SK-N-MC (cell line): Measurements from ENCODE around the gene QARS1.

Experiments used
- DNase-seq: peaks from one replicate; pipeline ENCODE4 v3.0.0-alpha.2; 2011; ENCODE audit warnings: low read depth, low spot score
- H3K27ac ChIP-seq: fragments of 200-600 bp; sonication (generic); 2 replicates; pipeline ENCODE4 v1.5.1; 2016; ENCODE audit warnings: mixed run types
- H3K36me3 ChIP-seq: fragments of 200-600 bp; sonication (generic); 2 replicates; pipeline ENCODE4 v1.6.1; 2017; ENCODE audit warnings: antibody characterized with exemption, low read length, mixed read lengths; ENCODE audit not compliant: insufficient read depth
- H3K4me3 ChIP-seq: fragments of 200-600 bp; sonication (generic); 2 replicates; pipeline ENCODE4 v1.5.1; 2016
- H3K9ac ChIP-seq: fragments of 200-600 bp; sonication (generic); 2 replicates; pipeline ENCODE4 v1.8.0; 2017; ENCODE audit warnings: mixed run types, mixed read lengths; ENCODE audit not compliant: insufficient read length
- H3K9me3 ChIP-seq: fragments of 200-600 bp; sonication (generic); 2 replicates; pipeline ENCODE4 v1.6.1; 2017; ENCODE audit warnings: low read depth, mild to moderate bottlenecking, antibody characterized with exemption, low read length, moderate library complexity, mixed read lengths
- EZH2 ChIP-seq: fragments of 200-600 bp; sonication (generic); IDR thresholded peaks from one replicate; pipeline ENCODE4 v1.6.1; 2017; ENCODE audit warnings: antibody characterized with exemption
- FOXP2 ChIP-seq: optimal IDR thresholded peaks from 2 replicates; pipeline ENCODE3; 2011; ENCODE audit warnings: mild to moderate bottlenecking, moderate library complexity; ENCODE audit not compliant: insufficient read depth; ENCODE audit errors: extremely low read length, control extremely low read depth
- POLR2AphosphoS5 ChIP-seq: IDR thresholded peaks from 2 replicates; pipeline ENCODE4 v1.6.1; 2012; ENCODE audit warnings: mild to moderate bottlenecking, low read depth, low read length, borderline replicate concordance

QARS1 gene

DNA sequence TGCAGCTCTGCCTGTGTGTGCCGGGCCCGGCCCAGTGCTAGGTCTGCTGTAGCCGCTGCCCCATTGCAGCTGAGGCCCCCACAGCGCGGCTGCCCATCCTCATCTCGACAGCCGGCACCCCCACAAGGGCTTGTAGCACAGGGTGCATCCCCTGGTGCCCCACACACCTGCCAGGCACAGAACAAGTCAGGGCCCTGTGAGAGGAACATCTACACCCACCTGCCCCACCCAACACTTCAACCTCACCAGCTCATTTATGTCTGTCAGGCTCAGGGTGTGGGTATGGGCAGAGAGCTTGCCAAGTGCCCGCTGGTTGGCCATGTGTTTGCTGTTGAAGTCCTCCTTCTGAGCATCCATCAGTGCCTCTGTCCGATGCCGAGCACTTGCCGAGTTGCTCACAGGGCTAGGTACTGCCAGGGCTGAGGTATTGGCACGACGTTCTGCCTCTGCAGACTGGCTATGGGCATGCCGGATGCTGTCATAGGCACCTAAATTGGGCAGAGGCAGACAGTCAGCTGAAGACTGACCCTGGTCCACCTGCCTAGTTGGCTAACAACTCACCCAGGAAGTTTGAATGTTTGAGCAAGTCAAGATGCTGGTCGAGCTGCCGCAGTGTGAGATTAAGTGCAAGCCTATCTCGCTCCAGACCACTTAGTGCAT lies 18.5 kb upstream of the QARS1 start:
- no peak for DNase-seq
- Histone ChIP-seq H3K36me3 (no peaks in the 10 kb centered on the region; the same call in 1 of the 2 replicates), H3K9me3 (no peaks in the 10 kb centered on the region), H3K4me3 (no peak overlapping the region), H3K9ac (no peak overlapping the region), H3K27ac (no peak overlapping the region)
- TF ChIP-seq EZH2 (no peak), FOXP2 (no peak), POLR2AphosphoS5 (no peak)

DNA sequence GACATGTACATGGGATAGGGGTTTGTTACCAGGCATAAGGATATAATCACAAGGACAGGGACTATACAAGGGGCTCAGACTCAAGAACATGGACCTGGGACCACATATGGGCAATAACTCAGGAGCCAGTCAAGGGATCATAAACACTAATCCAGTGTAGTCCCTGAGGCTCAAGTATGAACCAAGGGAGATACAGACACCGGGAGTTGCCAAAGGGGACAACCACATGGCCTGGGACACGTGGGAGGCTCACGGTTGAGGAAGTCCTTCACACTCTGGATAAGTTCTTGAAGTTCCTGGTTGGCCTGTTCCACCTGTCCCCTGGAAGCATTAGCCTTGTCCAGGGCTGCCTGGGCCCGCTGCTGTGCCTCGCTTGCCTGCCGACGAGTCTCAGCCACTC lies 17.9 kb upstream of the QARS1 start:
- H3K36me3 ChIP-seq: peaks cover 5% of the 10 kb centered on the region; the same call in 1 of the 2 replicates

DNA sequence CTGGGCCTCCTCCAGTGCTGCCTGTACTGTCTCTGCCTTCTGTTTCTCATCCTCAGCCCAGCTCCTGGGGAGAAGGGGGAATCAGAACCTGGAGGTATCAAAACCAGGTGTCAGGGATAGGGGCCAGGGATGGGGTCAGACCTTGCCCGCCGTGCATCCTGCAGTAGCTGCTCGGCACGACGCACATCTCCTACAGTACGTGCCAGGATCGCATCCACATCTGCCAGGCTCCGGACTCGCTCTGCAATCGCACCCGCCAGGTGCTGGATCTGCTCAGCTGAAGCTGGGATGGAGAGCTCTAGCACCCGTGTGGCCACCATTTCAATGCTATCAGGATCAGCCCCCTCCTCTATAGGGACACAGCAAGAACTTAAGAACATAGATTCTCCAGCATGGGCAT lies 17.5 kb upstream of the QARS1 start:
- DNase-seq: no peak
- Histone ChIP-seq H3K36me3 (peaks cover 9% of the 10 kb centered on the region; the same call in 1 of the 2 replicates), H3K9ac (no peak overlapping the region), H3K27ac (no peak overlapping the region), H3K4me3 (no peak overlapping the region), H3K9me3 (no peaks in the 10 kb centered on the region)
- TF ChIP-seq EZH2 (no peak), POLR2AphosphoS5 (no peak), FOXP2 (no peak)

More for the DNA sequence above, 17.9 kb upstream of the QARS1 start:
- Histone ChIP-seq H3K9me3 (no peaks in the 10 kb centered on the region), H3K4me3 (no peak overlapping the region), H3K27ac (no peak overlapping the region), H3K9ac (no peak overlapping the region)
- no peak for DNase-seq
- TF ChIP-seq FOXP2 (no peak), EZH2 (no peak), POLR2AphosphoS5 (no peak)

DNA sequence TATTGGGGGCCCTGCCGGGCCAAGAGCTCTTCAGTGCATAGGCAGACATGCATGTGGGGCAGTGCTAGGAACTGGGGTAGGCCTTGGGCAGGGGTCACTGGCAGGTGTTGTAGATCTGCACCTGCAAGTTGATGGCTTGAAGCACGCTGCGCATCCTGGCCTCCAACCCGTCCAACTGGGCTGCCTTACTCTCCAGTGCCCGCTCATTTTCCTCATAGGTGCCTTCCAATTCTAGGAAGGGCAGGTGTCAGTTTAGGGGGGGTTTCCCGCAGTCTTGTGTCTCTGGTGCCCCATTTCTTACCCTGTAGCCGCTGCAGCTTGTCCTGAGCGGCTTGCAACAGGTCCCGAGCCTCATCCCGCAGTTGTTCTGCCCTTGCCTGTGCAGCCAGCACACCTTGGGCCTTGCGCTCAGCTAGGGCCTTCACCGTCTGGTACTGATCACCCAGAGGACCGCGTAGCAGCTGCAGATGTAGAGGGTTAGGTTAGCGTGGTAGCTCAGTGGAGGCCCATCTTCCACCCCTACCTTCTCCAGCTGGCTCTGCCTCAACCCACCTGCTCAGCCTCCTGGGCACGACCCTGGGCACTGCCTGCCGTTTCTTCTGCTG lies 16.7 kb upstream of the QARS1 start:
- no peak for DNase-seq
- H3K4me3 ChIP-seq: peak overlapping the region; percentile 78
- no peak overlapping the region for H3K9ac ChIP-seq
- H3K9me3 ChIP-seq: no peaks in the 10 kb centered on the region
- H3K36me3 ChIP-seq: peaks cover 11% of the 10 kb centered on the region; the same call in 1 of the 2 replicates
- H3K27ac ChIP-seq: peak overlapping the region; percentile 91
- no peak for TF ChIP-seq POLR2AphosphoS5
- no peak for TF ChIP-seq EZH2
- TF ChIP-seq FOXP2: no peak

DNA sequence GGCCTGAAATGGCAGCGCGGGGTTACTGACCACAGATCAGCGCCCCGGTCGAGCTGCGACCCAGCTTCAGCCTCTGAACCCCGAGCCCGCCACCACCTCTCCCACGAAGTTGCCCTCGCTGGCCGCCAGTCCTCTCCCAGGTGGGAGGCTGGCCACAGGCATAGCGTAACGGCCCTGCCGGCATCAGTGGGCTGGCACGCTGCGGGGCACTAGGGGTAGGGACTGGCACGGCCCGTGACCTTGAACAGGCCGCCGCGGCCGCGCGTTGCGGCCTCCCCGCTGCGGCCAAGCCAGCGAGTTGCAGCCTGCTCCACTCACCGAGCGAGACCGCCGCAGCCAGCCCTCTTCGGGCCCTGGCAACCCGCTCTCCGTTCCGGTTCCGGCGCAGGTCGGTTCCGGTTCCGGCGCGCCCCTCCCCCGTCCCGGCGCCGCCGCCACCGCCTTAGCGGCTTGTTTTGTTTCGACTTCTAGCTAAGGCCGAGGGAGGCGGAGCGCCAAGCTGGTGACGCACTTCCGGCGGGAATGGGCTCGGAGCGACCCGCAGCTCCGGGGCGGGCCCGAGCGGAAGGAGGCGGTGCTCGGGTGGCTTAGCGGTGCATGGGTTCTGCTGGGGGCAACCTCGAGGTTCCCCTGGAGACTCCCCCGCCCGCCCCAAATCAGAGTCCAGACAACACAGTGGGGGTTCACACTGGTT lies 16.0 kb upstream of the QARS1 start, which contains the start of gene USP19:
Gene USP19 (minus strand): TSS at position 386 of the 694 bp plus-strand sequence. CDS start 1,678 bp downstream, outside the sequence.
- TF ChIP-seq EZH2: no peak
- TF ChIP-seq POLR2AphosphoS5: peak; percentile 82
- no peak for TF ChIP-seq FOXP2
- H3K4me3 ChIP-seq: peak within 1 kb of the TSS; percentile 78
- H3K27ac ChIP-seq: peak within 1 kb of the TSS; percentile 91
- H3K9me3 ChIP-seq: no peaks in the 10 kb centered on the region
- peak within 1 kb of the TSS; percentile 89 for H3K9ac ChIP-seq
- no peak for DNase-seq
- H3K36me3 ChIP-seq: peaks cover 15% of the 10 kb centered on the region; the same call in 1 of the 2 replicates

DNA sequence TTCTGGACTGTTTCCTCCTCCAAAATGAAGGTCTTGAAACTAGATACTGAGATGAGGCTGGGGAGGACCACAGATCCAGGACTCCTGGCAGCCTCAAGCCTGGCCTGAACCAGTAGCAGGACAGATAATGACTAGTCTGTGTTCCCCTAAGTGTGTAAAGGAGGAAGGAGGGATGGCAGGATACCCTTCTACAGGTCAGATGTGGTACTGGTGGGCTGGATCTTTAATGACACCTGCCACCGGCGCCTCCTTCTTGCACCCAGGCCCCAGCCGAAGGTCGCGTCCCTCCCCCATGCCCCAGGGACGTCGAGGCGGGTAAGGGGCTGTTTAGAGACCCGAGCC lies 15.5 kb upstream of the QARS1 start:
- peak overlapping the region; percentile 78 for H3K4me3 ChIP-seq
- no peak for DNase-seq
- TF ChIP-seq POLR2AphosphoS5: no peak
- no peak for TF ChIP-seq EZH2
- TF ChIP-seq FOXP2: no peak
- H3K9me3 ChIP-seq: no peaks in the 10 kb centered on the region
- peak overlapping the region; percentile 89 for H3K9ac ChIP-seq
- peaks cover 17% of the 10 kb centered on the region; the same call in 1 of the 2 replicates for H3K36me3 ChIP-seq
- H3K27ac ChIP-seq: peak overlapping the region; percentile 91

DNA sequence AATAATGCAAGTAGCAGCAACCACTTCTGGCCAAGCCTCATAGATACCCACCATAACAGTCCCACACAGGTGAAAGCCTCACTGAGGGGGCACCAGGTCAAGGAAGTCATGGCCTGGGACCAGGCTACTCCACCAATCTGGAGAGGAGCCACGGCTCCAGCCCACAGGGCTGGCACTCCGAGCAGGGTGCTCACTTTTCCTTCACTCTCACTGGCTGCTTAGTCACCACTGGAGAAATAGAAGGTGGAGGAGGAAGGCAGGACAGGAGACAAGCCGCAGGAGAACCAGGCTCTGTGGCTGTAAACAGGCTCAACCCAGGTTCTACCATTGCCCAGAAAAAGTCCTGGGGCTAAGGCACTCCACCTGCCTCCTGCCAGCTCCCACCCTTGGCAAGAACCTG lies 14.9 kb upstream of the QARS1 start:
- Histone ChIP-seq H3K9me3 (no peaks in the 10 kb centered on the region), H3K9ac (peak overlapping the region; percentile 89), H3K4me3 (peak overlapping the region; percentile 78), H3K36me3 (peaks cover 23% of the 10 kb centered on the region; the same call in 1 of the 2 replicates), H3K27ac (0 out of 2 replicates have a peak overlapping the region, but pooled peaks have one; percentile 91)
- TF ChIP-seq POLR2AphosphoS5 (no peak; the same call in 1 of the 2 replicates), EZH2 (no peak), FOXP2 (no peak)
- DNase-seq: no peak

DNA sequence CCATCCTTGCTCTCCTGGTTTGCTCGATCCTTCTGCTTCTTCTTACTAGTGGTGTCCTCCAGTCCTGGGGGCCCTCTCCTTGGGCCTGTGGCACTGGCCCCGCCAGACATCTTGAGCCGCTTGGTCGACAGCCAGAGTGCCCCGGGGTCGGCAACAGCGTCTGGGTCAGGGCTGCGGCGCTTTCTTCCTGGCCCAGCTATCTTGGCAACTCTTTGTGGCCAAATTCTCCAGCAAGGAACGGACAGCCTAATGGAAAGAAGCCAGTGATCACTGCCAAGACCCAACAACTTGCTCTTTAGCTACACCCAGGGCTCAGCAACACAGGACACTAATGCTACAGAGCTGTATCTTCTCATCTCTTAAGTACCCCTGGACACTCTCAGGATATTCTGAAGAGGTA lies 14.5 kb upstream of the QARS1 start:
- peak overlapping the region; percentile 78; the same call in 1 of the 2 replicates for H3K4me3 ChIP-seq
- H3K36me3 ChIP-seq: peaks cover 23% of the 10 kb centered on the region; the same call in 1 of the 2 replicates
- no peaks in the 10 kb centered on the region for H3K9me3 ChIP-seq
- no peak for DNase-seq
- TF ChIP-seq POLR2AphosphoS5: no peak
- TF ChIP-seq FOXP2: no peak
- TF ChIP-seq EZH2: no peak
- peak overlapping the region; percentile 89 for H3K9ac ChIP-seq
- H3K27ac ChIP-seq: no peak overlapping the region
